ENCODE results near the gene ERICH6.

The ERICH6 gene

GRCh38 chr3:150610785-150611184 lies 92.9 kb downstream of the ERICH6 start:
- no peaks in the 10 kb centered on the region for H3K27me3 ChIP-seq (ENCODE audit: control insufficient read depth, low read length)
- peaks cover 81% of the 10 kb centered on the region for H3K36me3 ChIP-seq (ENCODE audit: control insufficient read depth, low read length)
- peaks cover 6% of the 10 kb centered on the region for H3F3A ChIP-seq (ENCODE audit: control insufficient read depth, insufficient read depth)
- no peaks in the 10 kb centered on the region for H3K9me2 ChIP-seq (replicated peaks; ENCODE audit: control insufficient read depth, low read length)
- no peak overlapping the region for H3K4me2 ChIP-seq (ENCODE audit: low read length)
- peaks cover 27% of the 10 kb centered on the region for H4K20me1 ChIP-seq (ENCODE audit: control insufficient read depth, insufficient read depth, low read depth, low read length)
- no peak overlapping the region for H3K4me3 ChIP-seq (ENCODE audit: low read length)
- H3K79me2 ChIP-seq (ENCODE audit: control insufficient read depth, low read length), result peaks cover 92% of the 10 kb centered on the region
- peaks cover 49% of the 10 kb centered on the region for H3K4me1 ChIP-seq (ENCODE audit: control insufficient read depth, low read length)
- TF ChIP-seq EZH2phosphoT487 (IDR thresholded peaks at IDR 0.05; ENCODE audit: borderline replicate concordance, low read length), result no peak
- TF ChIP-seq, protein P1, sequence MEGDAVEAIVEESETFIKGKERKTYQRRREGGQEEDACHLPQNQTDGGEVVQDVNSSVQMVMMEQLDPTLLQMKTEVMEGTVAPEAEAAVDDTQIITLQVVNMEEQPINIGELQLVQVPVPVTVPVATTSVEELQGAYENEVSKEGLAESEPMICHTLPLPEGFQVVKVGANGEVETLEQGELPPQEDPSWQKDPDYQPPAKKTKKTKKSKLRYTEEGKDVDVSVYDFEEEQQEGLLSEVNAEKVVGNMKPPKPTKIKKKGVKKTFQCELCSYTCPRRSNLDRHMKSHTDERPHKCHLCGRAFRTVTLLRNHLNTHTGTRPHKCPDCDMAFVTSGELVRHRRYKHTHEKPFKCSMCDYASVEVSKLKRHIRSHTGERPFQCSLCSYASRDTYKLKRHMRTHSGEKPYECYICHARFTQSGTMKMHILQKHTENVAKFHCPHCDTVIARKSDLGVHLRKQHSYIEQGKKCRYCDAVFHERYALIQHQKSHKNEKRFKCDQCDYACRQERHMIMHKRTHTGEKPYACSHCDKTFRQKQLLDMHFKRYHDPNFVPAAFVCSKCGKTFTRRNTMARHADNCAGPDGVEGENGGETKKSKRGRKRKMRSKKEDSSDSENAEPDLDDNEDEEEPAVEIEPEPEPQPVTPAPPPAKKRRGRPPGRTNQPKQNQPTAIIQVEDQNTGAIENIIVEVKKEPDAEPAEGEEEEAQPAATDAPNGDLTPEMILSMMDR (IDR thresholded peaks at IDR 0.05; ENCODE audit: low read depth, low read length, poor library complexity, severe bottlenecking), result no peak
- no peak overlapping the region for H3K27ac ChIP-seq (ENCODE audit: low read depth, low read length)
- H3K9me3 ChIP-seq (ENCODE audit: control insufficient read depth, insufficient read depth, low read length), result no peaks in the 10 kb centered on the region; the same call in 1 of the 2 replicates

DNA sequence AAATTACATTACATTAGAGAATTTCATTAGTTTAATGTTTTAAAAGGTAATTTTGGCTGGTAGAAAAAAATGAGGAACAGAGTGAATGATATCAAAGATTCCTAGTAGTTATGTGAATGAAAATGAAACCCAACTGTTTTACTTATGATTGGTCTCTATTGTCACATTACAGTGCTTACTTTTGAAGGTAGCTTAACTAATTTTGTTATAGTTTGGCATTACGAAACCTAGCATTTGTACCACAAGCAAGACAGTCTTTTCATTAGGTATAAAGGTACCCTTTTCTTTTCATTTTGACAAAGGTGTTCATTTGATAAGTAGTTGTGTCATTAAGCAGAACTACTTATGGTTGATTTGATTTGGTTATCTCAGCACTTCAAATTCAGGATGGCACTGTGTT lies 93.7 kb downstream of the ERICH6 start:
- Histone ChIP-seq H3K27me3 (ENCODE audit: control insufficient read depth, low read length) (no peaks in the 10 kb centered on the region), H3K4me3 (ENCODE audit: low read length) (no peak overlapping the region; the same call in 1 of the 2 replicates), H3F3A (ENCODE audit: control insufficient read depth, insufficient read depth) (peaks cover 14% of the 10 kb centered on the region), H3K36me3 (ENCODE audit: control insufficient read depth, low read length) (peaks cover 89% of the 10 kb centered on the region), H3K27ac (ENCODE audit: low read depth, low read length) (no peak overlapping the region), H3K4me1 (ENCODE audit: control insufficient read depth, low read length) (peaks cover 56% of the 10 kb centered on the region), H4K20me1 (ENCODE audit: control insufficient read depth, insufficient read depth, low read depth, low read length) (peaks cover 33% of the 10 kb centered on the region), H3K4me2 (ENCODE audit: low read length) (no peak overlapping the region), H3K9me2 (replicated peaks; ENCODE audit: control insufficient read depth, low read length) (no peaks in the 10 kb centered on the region), H3K79me2 (ENCODE audit: control insufficient read depth, low read length) (peaks cover 96% of the 10 kb centered on the region), H3K9me3 (ENCODE audit: control insufficient read depth, insufficient read depth, low read length) (no peaks in the 10 kb centered on the region; the same call in 1 of the 2 replicates)
- TF ChIP-seq, protein P1 (IDR thresholded peaks at IDR 0.05; ENCODE audit: low read depth, low read length, poor library complexity, severe bottlenecking), result no peak
- no peak for TF ChIP-seq EZH2phosphoT487 (IDR thresholded peaks at IDR 0.05; ENCODE audit: borderline replicate concordance, low read length)
